Stimulated activated CD4-positive, alpha-beta T cell treated with anti-CD3 and anti-CD28 coated beads, Interleukin-4, amount 100 ng/mL, for 1 hour (primary cell): ENCODE data around the gene PCDHGA10.
"Not testable (repeated sequence)": the region's sequence is repeated elsewhere in the genome, so short reads cannot be mapped to it uniquely, and the experiment has no call there.

Experiments used
- DNase-seq: peaks from one replicate; pipeline ENCODE4 v3.0.0-alpha.2; 2020

PCDHGA10 gene

DNA sequence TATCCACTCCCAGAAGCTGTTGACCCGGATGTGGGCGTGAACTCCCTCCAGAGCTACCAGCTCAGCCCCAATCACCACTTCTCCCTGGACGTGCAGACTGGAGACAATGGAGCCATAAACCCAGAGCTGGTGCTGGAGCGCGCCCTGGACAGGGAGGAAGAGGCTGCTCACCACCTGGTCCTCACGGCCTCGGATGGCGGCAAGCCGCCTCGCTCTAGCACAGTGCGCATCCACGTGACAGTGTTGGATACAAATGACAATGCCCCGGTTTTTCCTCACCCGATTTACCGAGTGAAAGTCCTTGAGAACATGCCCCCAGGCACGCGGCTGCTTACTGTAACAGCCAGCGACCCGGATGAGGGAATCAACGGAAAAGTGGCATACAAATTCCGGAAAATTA, 19.5 kb upstream of the PCDHGA10 start:
- DNase-seq: no peak

DNA sequence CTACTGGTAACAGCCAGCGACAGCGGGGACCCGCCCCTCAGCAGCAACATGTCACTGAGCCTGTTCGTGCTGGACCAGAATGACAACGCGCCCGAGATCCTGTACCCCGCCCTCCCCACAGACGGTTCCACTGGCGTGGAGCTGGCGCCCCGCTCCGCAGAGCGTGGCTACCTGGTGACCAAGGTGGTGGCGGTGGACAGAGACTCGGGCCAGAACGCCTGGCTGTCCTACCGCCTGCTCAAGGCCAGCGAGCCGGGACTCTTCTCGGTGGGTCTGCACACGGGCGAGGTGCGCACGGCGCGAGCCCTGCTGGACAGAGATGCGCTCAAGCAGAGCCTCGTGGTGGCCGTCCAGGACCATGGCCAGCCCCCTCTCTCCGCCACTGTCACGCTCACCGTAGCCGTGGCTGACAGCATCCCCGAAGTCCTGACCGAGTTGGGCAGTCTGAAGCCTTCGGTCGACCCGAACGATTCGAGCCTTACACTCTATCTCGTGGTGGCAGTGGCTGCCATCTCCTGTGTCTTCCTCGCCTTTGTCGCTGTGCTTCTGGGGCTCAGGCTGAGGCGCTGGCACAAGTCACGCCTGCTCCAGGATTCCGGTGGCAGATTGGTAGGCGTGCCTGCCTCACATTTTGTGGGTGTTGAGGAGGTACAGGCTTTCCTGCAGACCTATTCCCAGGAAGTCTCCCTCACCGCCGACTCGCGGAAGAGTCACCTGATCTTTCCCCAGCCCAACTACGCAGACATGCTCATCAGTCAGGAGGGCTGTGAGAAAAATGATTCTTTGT, 18.2 kb upstream of the PCDHGA10 start:
- DNase-seq: not testable (repeated sequence)

DNA sequence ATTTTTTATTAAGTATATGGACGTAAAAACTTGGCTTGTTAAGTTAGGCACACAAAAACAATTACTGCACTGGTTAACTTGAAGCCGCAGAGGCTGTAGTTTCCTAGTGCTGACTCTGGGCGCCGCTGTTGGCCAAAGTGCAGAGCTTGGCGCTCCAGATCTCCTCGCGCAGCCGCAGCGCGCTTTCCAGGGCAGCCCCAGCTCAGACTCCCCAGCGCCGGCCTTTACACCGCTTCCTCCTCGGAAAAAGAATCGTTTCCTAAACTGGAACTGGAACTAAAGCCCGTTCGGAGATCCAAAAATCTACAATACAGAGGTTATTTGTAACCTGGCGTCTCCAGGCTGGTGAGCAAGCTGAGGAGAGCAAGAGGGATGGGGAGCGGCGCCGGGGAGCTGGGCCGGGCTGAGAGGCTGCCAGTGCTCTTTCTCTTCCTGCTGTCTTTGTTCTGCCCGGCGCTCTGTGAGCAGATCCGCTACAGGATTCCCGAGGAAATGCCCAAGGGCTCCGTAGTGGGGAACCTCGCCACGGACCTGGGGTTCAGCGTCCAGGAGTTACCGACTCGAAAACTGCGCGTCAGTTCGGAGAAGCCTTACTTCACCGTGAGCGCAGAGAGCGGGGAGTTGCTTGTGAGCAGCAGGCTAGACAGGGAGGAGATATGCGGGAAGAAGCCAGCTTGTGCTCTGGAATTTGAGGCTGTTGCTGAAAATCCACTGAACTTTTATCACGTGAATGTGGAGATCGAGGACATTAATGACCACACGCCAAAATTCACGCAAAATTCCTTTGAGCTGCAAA, 14.8 kb upstream of the PCDHGA10 start, which contains the start of gene PCDHGB5:
Gene PCDHGB5, plus strand, starts transcription at position 192 of the 796 bp plus-strand sequence. Its CDS starts 181 bp downstream, at position 373.
- DNase-seq: peak; percentile 56

DNA sequence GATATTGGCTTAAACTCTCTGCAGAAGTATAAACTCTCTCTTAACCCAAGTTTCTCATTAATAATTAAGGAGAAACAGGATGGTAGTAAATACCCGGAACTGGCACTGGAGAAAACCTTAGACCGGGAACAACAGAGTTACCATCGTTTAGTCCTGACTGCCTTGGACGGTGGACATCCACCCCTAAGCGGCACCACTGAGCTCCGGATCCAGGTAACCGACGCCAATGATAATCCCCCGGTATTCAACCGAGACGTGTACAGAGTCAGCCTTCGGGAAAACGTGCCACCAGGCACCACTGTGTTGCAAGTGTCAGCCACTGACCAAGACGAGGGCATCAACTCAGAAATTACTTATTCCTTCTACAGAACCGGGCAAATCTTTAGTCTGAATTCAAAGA, 14.2 kb upstream of the PCDHGA10 start:
- no peak for DNase-seq

DNA sequence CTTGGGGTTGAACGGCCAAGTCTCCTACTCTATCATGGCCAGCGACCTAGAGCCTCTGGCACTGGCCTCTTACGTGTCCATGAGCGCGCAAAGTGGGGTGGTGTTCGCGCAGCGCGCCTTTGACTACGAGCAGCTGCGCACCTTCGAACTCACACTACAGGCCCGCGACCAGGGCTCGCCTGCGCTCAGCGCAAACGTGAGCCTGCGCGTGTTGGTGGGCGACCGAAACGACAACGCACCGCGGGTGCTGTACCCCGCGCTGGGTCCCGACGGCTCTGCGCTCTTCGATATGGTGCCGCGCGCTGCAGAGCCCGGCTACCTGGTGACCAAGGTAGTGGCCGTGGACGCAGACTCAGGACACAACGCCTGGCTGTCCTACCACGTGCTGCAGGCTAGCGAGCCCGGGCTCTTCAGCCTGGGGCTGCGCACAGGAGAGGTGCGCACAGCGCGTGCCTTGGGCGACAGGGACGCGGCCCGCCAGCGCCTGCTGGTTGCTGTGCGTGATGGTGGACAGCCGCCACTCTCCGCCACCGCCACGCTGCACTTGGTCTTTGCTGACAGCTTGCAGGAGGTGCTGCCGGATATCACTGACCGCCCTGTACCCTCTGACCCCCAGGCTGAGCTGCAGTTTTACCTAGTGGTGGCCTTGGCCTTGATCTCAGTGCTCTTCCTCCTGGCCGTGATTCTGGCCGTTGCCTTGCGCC, 13.1 kb upstream of the PCDHGA10 start:
- no peak for DNase-seq

DNA sequence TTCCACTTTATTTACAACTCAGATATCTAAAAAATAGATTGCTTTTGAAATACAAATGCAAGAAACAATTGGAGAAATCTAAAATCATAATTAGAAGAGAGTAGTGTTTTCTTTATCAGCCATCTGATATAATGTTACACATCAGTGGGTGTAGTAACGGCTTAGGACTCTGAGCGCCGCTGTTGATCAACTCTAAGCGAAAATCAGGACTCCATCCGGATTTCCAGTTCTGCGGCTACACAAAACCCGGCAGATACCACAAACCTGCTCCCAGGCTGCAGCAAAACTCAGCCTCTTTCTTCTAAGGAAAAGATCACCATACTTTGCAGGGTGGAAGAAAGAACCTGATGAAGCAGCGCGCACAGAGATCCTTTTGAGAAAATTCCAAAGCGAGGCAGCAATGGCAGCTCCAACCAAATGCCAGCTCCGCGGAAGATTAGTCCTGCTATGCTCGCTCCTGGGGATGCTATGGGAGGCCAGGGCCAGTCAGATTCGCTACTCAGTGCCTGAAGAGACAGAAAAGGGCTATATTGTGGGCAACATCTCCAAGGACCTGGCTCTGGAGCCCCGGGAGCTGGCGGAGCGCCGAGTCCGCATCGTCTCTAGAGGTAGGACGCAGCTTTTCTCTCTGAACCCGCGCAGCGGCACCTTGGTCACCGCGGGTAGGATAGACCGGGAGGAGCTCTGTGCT, 10.1 kb upstream of the PCDHGA10 start, which contains the start of gene PCDHGA9:
Gene PCDHGA9, plus strand, starts transcription at position 226 of the 691 bp plus-strand sequence. Its CDS starts 175 bp downstream, at position 401.
- no peak for DNase-seq

DNA sequence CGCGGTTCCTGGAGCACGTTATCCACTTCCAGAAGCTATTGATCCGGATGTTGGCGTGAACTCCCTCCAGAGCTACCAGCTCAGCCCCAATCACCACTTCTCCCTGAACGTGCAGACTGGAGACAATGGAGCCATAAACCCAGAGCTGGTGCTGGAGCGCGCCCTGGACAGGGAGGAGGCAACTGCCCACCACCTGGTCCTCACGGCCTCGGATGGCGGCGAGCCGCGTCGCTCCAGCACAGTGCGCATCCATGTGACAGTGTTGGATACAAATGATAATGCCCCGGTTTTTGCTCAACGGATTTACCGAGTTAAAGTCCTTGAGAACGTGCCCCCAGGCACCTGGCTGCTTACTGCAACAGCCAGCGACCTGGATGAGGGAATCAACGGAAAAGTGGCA, 9.4 kb upstream of the PCDHGA10 start:
- DNase-seq: no peak

DNA sequence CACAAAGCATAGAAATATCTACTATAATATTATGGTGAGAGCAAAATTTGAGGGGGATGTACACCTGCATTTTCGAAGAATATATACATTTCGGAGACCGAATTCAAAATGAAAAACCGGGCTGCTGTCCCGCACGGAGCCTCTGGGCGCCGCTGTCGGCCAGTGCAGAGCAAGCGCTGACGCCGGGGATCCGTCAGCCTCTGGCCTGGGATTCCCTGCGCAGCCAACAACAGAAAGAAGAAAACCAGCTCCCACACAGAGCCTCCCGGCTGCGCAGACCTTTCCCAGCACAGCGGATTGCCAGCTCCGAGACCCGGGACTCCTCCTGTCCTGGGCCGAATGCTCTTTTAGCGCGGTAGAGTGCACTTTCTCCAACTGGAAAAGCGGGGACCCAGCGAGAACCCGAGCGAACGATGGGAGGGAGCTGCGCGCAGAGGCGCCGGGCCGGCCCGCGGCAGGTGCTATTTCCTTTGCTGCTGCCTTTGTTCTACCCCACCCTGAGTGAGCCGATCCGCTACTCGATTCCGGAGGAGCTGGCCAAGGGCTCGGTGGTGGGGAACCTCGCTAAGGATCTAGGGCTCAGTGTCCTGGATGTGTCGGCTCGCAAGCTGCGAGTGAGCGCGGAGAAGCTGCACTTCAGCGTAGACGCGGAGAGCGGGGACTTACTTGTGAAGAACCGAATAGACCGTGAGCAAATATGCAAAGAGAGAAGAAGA, 4.8 kb upstream of the PCDHGA10 start, which contains the start of gene PCDHGB6:
Gene PCDHGB6, plus strand, starts transcription at position 232 of the 716 bp plus-strand sequence. Its CDS starts 182 bp downstream, at position 414.
- peak; percentile 50 for DNase-seq

DNA sequence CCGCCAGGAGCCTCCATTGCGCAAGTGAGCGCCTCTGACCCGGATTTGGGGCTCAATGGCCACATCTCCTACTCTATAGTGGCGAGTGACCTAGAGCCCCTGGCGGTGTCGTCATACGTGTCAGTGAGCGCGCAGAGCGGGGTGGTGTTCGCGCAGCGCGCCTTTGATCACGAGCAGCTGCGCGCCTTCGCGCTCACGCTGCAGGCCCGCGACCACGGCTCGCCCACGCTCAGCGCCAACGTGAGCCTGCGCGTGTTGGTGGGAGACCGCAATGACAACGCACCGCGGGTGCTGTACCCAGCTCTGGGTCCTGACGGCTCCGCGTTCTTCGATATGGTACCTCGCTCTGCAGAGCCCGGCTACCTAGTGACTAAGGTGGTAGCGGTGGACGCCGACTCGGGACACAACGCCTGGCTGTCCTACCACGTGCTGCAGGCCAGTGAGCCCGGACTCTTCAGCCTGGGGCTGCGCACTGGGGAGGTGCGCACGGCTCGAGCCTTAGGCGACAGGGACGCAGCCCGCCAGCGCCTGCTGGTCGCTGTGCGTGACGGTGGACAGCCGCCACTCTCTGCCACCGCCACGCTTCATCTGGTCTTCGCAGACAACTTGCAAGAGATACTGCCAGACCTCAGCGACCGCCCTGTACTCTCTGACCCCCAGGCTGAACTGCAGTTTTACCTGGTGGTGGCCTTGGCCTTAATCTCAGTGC, 3.0 kb upstream of the PCDHGA10 start:
- no peak for DNase-seq

DNA sequence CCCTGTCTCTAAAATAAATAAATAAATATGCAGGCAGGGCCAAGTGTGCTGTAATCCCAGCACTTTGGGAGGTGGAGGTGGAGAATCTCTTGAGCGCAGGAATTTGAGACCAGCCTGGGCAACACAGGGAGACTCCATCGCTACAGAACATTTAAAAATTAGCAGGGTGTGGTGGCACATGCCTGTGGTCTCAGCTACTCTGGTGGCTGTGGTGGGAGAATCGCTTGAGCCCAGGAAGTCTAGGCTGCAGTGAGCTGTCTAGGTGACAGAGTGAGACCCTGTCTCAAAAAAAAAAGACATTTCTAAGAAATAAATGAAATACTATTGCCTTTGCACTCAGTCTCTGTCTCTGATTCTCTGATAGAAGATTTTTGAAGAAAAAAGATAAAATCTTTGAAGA, 1.2 kb upstream of the PCDHGA10 start:
- no peak for DNase-seq

DNA sequence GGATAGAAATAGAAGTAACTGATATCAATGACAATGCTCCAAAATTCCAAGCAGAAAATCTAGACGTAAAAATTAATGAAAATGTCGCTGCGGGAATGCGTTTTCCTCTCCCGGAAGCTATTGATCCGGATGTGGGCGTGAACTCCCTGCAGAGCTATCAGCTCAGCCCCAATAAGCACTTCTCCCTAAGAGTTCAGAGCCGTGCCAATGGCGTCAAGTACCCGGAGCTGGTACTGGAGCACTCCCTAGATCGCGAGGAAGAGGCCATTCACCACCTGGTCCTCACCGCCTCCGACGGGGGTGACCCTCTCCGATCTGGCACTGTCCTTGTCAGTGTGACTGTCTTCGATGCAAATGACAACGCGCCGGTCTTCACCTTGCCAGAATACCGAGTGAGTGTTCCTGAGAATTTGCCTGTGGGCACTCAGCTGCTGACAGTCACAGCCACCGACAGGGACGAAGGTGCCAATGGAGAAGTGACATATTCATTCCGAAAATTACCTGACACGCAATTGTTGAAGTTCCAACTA, 818 bp downstream of the PCDHGA10 start:
- no peak for DNase-seq

DNA sequence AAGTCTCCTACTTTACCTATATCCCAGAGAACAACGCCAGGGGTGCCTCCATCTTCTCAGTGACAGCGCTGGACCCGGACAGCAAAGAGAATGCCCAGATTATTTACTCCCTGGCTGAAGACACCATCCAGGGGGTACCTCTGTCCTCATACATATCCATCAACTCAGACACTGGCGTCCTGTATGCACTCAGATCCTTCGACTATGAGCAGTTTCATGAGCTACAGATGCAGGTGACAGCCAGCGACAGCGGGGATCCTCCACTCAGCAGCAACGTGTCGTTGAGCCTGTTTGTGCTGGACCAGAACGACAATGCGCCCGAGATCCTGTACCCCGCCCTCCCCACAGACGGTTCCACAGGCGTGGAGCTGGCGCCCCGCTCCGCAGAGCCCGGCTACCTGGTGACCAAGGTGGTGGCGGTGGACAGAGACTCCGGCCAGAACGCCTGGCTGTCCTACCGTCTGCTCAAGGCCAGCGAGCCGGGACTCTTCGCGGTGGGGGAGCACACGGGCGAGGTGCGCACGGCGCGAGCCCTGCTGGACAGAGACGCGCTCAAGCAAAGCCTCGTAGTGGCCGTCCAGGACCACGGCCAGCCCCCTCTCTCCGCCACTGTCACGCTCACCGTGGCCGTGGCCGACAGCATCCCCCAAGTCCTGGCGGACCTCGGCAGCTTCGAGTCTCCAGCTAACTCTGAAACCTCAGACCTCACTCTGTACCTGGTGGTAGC, 1.9 kb downstream of the PCDHGA10 start:
- DNase-seq: not testable (repeated sequence)

DNA sequence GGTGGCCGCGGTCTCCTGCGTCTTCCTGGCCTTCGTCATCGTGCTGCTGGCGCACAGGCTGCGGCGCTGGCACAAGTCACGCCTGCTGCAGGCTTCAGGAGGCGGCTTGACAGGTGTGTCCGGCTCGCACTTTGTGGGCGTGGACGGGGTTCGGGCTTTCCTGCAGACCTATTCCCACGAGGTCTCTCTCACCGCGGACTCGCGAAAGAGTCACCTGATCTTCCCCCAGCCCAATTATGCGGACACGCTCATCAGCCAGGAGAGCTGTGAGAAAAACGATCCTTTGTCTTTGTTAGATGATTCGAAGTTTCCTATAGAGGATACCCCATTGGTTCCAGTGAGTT, 2.5 kb downstream of the PCDHGA10 start:
- DNase-seq: not testable (repeated sequence)

DNA sequence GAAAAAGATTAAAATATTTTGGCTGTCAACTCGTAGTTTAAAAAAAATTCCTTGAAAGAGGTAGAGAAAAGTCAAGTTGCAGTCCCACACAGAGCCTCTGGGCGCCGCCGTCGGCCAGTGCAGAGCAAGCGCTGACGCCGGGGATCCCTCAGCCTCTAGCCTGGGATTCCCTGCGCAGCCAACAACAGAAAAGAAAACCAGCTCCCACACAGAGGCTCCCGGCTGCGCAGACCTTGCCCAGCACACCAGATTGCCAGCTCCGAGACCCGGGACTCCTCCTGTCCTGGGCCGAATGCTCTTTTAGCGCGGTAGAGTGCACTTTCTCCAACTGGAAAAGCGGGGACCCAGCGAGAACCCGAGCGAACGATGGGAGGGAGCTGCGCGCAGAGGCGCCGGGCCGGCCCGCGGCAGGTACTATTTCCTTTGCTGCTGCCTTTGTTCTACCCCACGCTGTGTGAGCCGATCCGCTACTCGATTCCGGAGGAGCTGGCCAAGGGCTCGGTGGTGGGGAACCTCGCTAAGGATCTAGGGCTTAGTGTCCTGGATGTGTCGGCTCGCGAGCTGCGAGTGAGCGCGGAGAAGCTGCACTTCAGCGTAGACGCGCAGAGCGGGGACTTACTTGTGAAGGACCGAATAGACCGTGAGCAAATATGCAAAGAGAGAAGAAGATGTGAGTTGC, 4.8 kb downstream of the PCDHGA10 start, which contains the start of gene PCDHGB7:
Gene PCDHGB7, plus strand, starts transcription at position 184 of the 679 bp plus-strand sequence. Its CDS starts 183 bp downstream, at position 367.
- peak; percentile 58 for DNase-seq

DNA sequence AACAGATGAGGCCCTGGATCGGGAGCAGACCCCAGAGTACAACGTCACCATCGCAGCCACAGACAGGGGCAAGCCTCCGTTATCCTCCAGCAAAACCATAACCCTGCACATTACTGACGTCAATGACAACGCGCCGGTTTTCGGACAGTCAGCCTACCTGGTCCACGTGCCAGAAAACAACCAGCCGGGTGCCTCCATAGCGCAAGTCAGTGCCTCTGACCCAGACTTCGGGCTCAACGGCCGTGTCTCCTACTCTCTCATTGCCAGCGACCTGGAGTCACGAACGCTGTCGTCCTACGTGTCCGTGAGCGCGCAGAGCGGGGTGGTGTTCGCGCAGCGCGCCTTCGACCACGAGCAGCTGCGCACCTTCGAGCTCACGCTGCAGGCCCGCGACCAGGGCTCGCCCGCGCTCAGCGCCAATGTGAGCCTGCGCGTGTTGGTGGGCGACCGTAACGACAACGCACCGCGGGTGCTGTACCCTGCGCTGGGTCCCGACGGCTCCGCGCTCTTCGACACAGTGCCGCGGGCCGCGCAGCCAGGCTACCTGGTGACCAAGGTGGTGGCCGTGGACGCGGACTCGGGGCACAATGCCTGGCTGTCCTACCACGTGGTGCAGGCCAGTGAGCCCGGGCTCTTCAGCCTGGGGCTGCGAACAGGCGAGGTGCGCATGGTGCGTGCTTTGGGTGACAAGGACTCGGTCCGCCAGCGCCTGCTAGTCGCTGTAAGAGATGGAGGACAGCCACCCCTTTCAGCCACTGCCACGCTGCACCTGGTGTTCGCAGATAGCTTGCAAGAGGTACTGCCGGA, 6.5 kb downstream of the PCDHGA10 start:
- DNase-seq: no peak

DNA sequence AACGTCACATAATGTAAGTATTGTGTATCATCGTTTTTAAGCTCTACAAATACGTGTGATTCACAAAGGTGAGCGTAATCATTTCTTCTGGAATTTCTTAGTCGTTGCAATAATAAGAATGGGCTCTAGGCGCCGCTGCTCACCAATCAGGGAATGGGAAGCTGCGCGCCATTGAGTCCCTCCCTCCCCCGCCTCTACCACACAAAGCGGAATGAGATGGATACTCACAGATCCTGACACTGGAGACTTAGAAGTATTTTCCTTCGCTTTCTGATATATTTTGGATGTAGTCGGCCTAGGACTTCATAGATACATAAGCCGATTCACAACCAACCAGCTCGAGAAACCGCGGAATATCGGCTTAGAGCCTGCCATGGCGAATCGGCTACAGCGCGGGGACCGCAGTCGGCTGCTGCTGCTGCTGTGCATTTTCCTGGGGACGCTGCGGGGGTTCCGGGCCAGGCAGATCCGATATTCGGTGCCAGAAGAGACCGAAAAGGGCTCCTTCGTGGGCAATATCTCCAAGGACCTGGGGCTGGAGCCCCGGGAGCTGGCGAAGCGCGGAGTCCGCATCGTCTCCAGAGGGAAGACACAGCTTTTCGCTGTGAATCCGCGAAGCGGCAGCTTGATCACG, 8.2 kb downstream of the PCDHGA10 start, which contains the start of gene PCDHGA11:
Gene PCDHGA11, plus strand, starts transcription at position 197 of the 634 bp plus-strand sequence. Its CDS starts 177 bp downstream, at position 374.
- DNase-seq: peak; percentile 34

DNA sequence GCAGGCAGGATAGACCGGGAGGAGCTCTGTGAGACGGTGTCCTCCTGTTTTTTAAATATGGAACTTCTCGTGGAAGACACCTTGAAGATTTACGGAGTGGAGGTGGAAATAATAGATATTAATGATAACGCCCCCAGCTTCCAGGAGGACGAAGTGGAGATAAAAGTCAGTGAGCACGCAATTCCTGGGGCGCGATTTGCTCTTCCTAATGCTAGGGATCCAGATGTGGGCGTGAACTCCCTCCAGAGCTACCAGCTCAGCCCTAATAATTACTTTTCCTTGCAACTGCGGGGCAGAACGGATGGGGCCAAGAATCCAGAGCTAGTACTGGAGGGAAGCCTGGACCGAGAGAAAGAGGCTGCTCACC, 8.7 kb downstream of the PCDHGA10 start:
- no peak for DNase-seq

DNA sequence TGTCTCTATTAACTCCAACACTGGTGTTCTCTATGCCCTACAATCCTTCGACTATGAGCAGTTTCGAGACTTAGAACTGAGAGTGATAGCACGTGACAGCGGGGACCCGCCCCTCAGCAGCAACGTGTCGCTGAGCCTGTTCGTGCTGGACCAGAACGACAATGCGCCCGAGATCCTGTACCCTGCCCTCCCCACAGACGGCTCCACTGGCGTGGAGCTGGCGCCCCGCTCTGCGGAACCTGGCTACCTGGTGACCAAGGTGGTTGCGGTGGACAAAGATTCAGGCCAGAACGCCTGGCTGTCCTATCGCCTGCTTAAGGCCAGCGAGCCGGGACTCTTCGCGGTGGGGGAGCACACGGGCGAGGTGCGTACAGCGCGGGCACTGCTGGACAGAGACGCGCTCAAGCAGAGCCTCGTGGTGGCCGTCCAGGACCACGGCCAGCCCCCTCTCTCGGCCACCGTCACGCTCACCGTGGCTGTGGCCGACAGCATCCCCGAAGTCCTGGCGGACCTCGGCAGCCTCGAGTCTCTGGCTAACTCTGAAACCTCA, 10.0 kb downstream of the PCDHGA10 start:
- no peak for DNase-seq
